Measurements from ENCODE around the gene IER3. TPM values are rescaled to one million over a fixed set of nuclear protein-coding genes. Genes with fewer than 3 reads are reported as not detected.

The IER3 gene
- total and polyA plus RNA-seq, 2 of the 8 experiments (the other 6 are each of a cell fraction or from before 2014, with no cell fraction given), result 11.9 to 26.5 TPM

DNA sequence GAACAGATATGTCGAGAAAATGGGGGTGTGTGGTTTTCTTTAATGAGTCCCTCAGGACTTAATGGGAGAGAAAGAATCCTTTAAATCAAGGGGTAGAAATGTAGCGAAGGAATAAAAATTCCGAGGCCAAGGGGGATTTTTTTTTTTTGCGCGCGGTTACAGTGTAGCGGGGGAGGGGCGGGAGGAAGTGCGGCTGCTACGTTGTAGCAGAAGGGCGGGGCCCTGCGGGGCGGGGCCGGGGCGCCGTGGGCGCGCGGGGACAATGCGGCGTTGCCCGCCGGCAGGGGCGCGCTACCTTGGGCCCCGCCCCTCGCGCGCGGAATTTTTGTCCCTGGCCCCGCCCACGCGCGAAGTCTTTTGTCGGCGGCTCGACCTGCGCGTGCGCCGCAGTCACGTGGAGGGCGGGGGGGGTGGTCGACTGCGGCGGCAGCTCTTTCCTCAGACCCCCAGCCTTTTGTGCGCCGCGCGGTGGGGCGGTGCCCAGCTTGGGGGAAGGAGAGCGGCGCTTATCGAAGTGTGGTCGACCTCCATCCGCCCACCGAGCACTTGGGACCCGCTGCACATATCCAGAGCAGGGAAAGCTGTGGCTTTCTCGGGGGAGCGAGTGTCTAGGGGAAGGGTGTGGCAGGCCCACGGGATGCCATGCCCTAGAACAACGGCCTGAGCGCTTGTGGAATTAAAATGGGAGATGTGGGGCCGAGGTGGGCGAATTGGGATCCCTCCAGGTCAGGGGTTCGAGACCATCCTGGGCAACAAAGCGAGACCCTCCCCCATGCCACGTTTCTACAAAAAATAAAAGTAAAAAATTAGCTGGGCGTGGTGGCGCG lies 22.9 kb downstream of the IER3 start (continued):
- TF ChIP-seq HDAC2 (IDR thresholded peaks at IDR 0.05; ENCODE audit: borderline replicate concordance in 1 of 2, low read depth in 2 of 2, low read length in 2 of 2) (0 out of 4 replicates have a peak, but pooled peaks of 1 of the 2 experiments have one; percentile 63), HDAC6 (IDR thresholded peaks at IDR 0.05; ENCODE audit: low read depth, low read length) (no peak), SP4 (IDR thresholded peaks at IDR 0.05; ENCODE audit: low read length) (no peak), SIN3A (conservative IDR thresholded peaks at IDR 0.05 in 1 of 2, IDR thresholded peaks at IDR 0.05 in 1 of 2; ENCODE audit: low read depth in 1 of 2, low read length in 2 of 2) (0 out of 4 replicates have a peak, but pooled peaks of 1 of the 2 experiments have one; percentile 61), POLR2A (IDR thresholded peaks at IDR 0.05; ENCODE audit: control extremely low read depth in 1 of 2, low read depth in 2 of 2, low read length in 2 of 2) (peak in 1 of 2 experiments; percentile 81; a peak in 2 of 3 replicates), YY1 (IDR thresholded peaks at IDR 0.05; ENCODE audit: low read depth, low read length) (no peak), RXRA (IDR thresholded peaks at IDR 0.05; ENCODE audit: insufficient read depth, low read depth, low read length) (no peak), USF2 (IDR thresholded peaks at IDR 0.05; ENCODE audit: low read length) (peak; percentile 94), SIRT6 (IDR thresholded peaks at IDR 0.05; ENCODE audit: low read length) (no peak), GTF2F1 (IDR thresholded peaks at IDR 0.05; ENCODE audit: borderline replicate concordance, low read depth, low read length) (no peak), CHD1 (IDR thresholded peaks at IDR 0.05; ENCODE audit: low read depth, low read length) (peak; percentile 85), SP2 (IDR thresholded peaks at IDR 0.05; ENCODE audit: low read length) (no peak), BRCA1 (IDR thresholded peaks at IDR 0.05; ENCODE audit: low read depth, low read length) (no peak), POU5F1 (IDR thresholded peaks at IDR 0.05; ENCODE audit: low read depth, low read length) (no peak), TEAD4 (IDR thresholded peaks at IDR 0.05; ENCODE audit: low read depth, low read length) (0 out of 2 replicates have a peak, but pooled peaks have one; percentile 67), NANOG (IDR thresholded peaks at IDR 0.05; ENCODE audit: insufficient read depth, low read depth, low read length, poor library complexity, severe bottlenecking) (no peak), BACH1 (IDR thresholded peaks at IDR 0.05; ENCODE audit: low read length) (peak; percentile 96), TBP (IDR thresholded peaks at IDR 0.05; ENCODE audit: low read depth, low read length) (peak; percentile 61; the same call in 1 of the 2 replicates), ZNF274 (IDR thresholded peaks at IDR 0.05; ENCODE audit: borderline replicate concordance, extremely low read depth, low read length) (no peak), CHD2 (IDR thresholded peaks at IDR 0.05; ENCODE audit: low read length) (no peak), FOSL1 (IDR thresholded peaks at IDR 0.05; ENCODE audit: insufficient read depth, low read depth, low read length) (peak; percentile 23; the same call in 1 of the 2 replicates)
- TF ChIP-seq, protein P1, sequence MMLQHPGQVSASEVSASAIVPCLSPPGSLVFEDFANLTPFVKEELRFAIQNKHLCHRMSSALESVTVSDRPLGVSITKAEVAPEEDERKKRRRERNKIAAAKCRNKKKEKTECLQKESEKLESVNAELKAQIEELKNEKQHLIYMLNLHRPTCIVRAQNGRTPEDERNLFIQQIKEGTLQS (IDR thresholded peaks at IDR 0.05; ENCODE audit: insufficient read depth, low read depth, low read length), result peak; percentile 90
